Stomach smooth muscle (tissue), 2 donors: ENCODE data around the gene YPEL5.
"Not testable (repeated sequence)": the region's sequence is repeated elsewhere in the genome, so short reads cannot be mapped to it uniquely, and the experiment has no call there.

ENCODE experiments used
- H3K27ac ChIP-seq: one replicate; pipeline ENCODE4 v1.7.0; 2013; ENCODE audit warnings: mild to moderate bottlenecking, low read length, inconsistent platforms
- H3K27me3 ChIP-seq, 2 donors: one replicate each; pipeline ENCODE4 v1.7.0; 2013; ENCODE audit warnings: low read length in 2 of 2; ENCODE audit not compliant: insufficient read depth in 2 of 2, control insufficient read depth in 1 of 2
- H3K36me3 ChIP-seq, 2 donors: one replicate each; pipeline ENCODE4 v1.7.0; 2013; ENCODE audit warnings: low read length in 2 of 2; ENCODE audit not compliant: control insufficient read depth in 2 of 2, insufficient read depth in 2 of 2
- H3K4me1 ChIP-seq: one replicate; pipeline ENCODE4 v1.7.0; 2013; ENCODE audit warnings: low read length; ENCODE audit not compliant: control insufficient read depth, insufficient read depth
- H3K4me3 ChIP-seq, 2 donors: one replicate each; pipeline ENCODE4 v1.7.0; 2013; ENCODE audit warnings: low read length in 2 of 2
- H3K9ac ChIP-seq, 2 donors: one replicate each; pipeline ENCODE4 v1.7.0; 2013; ENCODE audit warnings: low read length in 2 of 2, mild to moderate bottlenecking in 1 of 2
- H3K9me3 ChIP-seq, 2 donors: one replicate each; pipeline ENCODE4 v1.7.0; 2013; ENCODE audit warnings: low read length in 2 of 2; ENCODE audit not compliant: control insufficient read depth in 2 of 2
- donor health status: healthy.
- donor health status: Pancreatic carcinoma.

YPEL5 gene

DNA sequence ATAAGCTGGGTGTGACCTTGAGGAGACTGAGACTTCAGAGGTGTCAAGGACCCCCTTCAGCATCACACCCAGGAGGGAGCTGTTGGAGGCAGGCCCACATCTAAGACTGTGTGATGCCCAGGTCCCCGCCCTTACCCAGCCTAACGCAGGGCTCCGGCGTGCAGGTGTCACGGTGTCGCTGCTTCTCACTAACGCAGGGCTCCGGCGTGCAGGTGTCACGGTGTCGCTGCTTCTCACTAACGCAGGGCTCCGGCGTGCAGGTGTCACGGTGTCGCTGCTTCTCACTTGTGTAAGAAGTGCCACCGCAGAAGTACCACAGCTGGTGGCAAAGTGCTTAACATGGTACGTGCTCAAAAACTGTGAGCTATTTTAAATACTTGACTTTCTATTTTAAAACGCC, 35.6 kb upstream of the YPEL5 start:
- H3K9ac ChIP-seq, H3K27me3 ChIP-seq, H3K36me3 ChIP-seq, H3K4me1 ChIP-seq, H3K27ac ChIP-seq, H3K4me3 ChIP-seq, H3K9me3 ChIP-seq: not testable (repeated sequence)

GRCh38 chr2:30112561-30112960, 34.2 kb upstream of the YPEL5 start:
- no peak overlapping the region for H3K27ac ChIP-seq
- no peak overlapping the region for H3K9ac ChIP-seq
- H3K27me3 ChIP-seq, result peaks cover 0 to 7% of the 10 kb centered on the region in 2 donors
- no peak overlapping the region for H3K4me3 ChIP-seq
- H3K36me3 ChIP-seq, result no peaks in the 10 kb centered on the region
- no peaks in the 10 kb centered on the region for H3K9me3 ChIP-seq
- no peaks in the 10 kb centered on the region for H3K4me1 ChIP-seq

DNA sequence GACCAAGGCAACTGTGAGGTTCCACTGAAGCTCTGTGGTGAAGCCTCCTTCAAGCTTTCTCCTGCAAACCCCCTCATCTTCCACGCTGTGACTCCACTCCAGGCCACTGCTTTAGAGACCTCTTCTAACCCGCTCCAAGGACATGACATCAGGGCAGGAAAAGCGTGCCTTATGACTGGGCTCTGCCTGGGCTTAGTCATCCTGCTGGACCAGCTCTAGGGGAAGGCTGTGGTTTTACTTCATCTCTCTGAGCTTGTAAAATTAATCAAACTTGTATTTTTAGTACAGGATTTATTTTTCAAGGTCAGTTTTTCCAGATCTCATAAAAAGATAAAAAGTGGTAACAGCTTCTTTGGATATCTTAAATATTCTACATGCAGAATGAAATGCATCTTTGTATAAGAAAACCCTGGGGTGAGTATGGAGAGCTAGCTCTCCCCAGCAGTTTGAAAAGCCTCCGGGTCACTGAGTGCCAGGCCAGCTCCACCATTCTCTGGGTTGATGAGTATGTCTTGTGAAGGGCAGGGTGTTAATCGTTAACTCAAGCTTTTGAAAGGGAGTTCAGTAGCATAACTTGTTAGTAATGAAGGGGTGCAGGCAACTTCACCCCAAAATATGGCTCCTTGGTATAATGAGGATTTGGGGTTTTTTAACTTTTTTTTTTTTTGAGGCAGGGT, 33.1 kb upstream of the YPEL5 start:
- H3K9ac ChIP-seq, result no peak overlapping the region
- H3K9me3 ChIP-seq, result no peaks in the 10 kb centered on the region
- H3K36me3 ChIP-seq, result no peaks in the 10 kb centered on the region
- H3K27ac ChIP-seq, result no peak overlapping the region
- no peaks in the 10 kb centered on the region for H3K4me1 ChIP-seq
- H3K27me3 ChIP-seq, result peaks cover 0 to 9% of the 10 kb centered on the region in 2 donors
- H3K4me3 ChIP-seq, result no peak overlapping the region

- no peaks in the 10 kb centered on the region for H3K4me1 ChIP-seq
- no peaks in the 10 kb centered on the region for H3K36me3 ChIP-seq
- H3K4me3 ChIP-seq, result no peak overlapping the region
- H3K27ac ChIP-seq, result no peak overlapping the region
- no peaks in the 10 kb centered on the region for H3K9me3 ChIP-seq
- H3K27me3 ChIP-seq, result peaks cover 0 to 9% of the 10 kb centered on the region in 2 donors
- no peak overlapping the region for H3K9ac ChIP-seq
These were observed 31.4 kb upstream of the YPEL5 start for GRCh38 chr2:30115141-30115980.

DNA sequence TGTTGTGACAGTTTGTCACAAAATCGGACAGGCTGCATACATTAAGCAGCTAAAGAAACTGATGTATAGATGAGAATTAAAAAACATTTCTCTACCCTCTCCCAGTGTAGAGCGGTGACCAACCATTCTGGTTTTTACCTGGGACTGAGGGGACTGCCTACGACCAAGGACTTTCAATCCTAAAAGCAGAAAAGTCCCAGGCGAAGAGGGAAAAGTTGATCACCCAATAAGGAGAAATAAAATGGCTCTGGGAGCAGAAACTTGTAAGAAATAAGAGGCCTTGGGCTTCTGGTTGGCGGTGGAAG, 30.9 kb upstream of the YPEL5 start:
- Histone ChIP-seq H3K4me3 (no peak overlapping the region), H3K9me3 (no peaks in the 10 kb centered on the region), H3K9ac (no peak overlapping the region), H3K27ac (no peak overlapping the region), H3K4me1 (no peaks in the 10 kb centered on the region), H3K27me3 (peaks cover 0 to 10% of the 10 kb centered on the region in 2 donors), H3K36me3 (no peaks in the 10 kb centered on the region)

GRCh38 chr2:30122362-30122761, 24.4 kb upstream of the YPEL5 start:
- Histone ChIP-seq H3K9ac (no peak overlapping the region), H3K27me3 (peaks cover 0 to 7% of the 10 kb centered on the region in 2 donors), H3K4me1 (no peaks in the 10 kb centered on the region), H3K27ac (no peak overlapping the region), H3K36me3 (no peaks in the 10 kb centered on the region), H3K9me3 (no peaks in the 10 kb centered on the region), H3K4me3 (no peak overlapping the region)

DNA sequence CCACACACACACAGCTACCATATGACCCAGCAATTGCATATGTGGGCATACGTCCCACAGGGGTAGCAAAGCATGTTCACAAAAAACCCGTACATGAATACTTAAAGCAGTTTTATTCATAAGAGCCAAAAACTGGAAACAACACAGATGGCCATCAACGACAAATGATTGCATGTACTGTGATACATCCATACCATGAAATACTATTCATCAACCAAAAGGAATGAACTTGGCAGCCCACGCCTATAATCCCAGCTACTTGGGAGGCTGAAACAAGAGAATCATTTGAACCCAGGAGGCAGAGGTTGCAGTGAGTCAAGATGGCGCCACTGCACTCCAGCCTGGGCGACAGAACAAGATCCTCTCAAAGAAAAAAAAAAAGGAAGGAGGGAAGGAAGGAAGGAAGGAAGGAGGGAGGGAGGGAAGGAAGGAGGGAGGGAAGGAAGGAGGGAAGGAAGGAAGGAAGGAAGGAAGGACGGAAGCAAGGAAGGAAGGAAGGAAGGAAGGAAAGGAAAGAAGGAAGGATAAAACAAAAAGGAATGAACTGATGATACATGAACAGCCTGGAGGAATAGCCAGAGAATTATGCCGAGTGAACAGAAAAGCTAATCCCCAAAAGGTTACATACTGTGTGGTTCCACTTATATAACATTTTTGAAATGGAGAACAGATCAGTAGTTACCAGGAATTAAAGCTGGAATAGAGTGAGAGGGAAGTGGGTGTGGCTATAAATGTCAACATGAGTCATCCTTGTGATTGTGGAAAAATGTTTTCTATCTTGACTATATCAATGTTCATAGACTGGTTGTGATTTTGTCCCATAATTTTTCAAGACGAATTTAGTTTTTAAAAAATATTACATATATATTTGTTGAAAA, 19.6 kb upstream of the YPEL5 start:
- Histone ChIP-seq H3K27ac (no peak overlapping the region), H3K4me3 (no peak overlapping the region), H3K27me3 (no peaks in the 10 kb centered on the region), H3K9me3 (no peaks in the 10 kb centered on the region), H3K9ac (no peak overlapping the region), H3K4me1 (no peaks in the 10 kb centered on the region), H3K36me3 (no peaks in the 10 kb centered on the region)

GRCh38 chr2:30134582-30134981, 12.2 kb upstream of the YPEL5 start:
- no peaks in the 10 kb centered on the region for H3K4me1 ChIP-seq
- no peak overlapping the region for H3K9ac ChIP-seq
- H3K9me3 ChIP-seq, result no peaks in the 10 kb centered on the region
- no peak overlapping the region for H3K27ac ChIP-seq
- H3K4me3 ChIP-seq, result no peak overlapping the region
- no peaks in the 10 kb centered on the region for H3K27me3 ChIP-seq
- no peaks in the 10 kb centered on the region for H3K36me3 ChIP-seq

GRCh38 chr2:30135541-30135940, 11.3 kb upstream of the YPEL5 start:
- Histone ChIP-seq H3K27ac (no peak overlapping the region), H3K9me3 (no peaks in the 10 kb centered on the region), H3K36me3 (no peaks in the 10 kb centered on the region), H3K4me1 (no peaks in the 10 kb centered on the region), H3K4me3 (no peak overlapping the region), H3K9ac (no peak overlapping the region), H3K27me3 (no peaks in the 10 kb centered on the region)

DNA sequence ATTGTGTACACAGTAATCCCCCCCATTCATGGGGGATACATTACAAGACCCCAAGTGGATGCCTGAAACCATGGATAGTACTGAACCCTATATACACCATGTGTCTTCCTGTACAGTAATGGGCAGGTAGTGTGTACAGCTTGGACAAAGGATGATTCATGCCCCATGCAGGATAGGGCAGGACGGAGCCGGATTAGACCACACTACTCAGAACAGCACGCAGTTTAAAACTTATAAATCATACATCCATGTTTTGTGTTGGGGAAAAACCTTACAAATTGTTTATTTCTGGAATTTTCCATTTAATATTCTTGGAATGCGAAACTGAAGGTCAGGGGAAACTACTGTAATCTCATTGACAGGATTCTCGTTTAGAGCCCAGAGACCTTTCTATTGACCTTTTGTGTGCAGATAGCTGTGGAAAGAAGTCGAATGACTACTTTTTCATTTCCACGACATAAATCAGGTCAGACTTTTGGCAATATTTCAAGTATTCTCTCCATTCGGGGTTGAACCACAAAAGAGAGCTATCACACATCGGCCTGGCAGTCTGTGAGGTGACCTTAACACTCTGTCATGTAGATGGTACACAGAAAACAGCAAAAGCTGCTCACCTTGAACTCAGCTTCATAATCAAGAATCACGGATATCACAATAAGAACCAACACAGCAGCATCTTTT, 9.9 kb upstream of the YPEL5 start:
- Histone ChIP-seq H3K4me3 (no peak overlapping the region), H3K27me3 (no peaks in the 10 kb centered on the region), H3K9ac (no peak overlapping the region), H3K9me3 (no peaks in the 10 kb centered on the region), H3K4me1 (no peaks in the 10 kb centered on the region), H3K27ac (no peak overlapping the region), H3K36me3 (no peaks in the 10 kb centered on the region)
